ENCODE results near the gene NEK2.

DNA sequence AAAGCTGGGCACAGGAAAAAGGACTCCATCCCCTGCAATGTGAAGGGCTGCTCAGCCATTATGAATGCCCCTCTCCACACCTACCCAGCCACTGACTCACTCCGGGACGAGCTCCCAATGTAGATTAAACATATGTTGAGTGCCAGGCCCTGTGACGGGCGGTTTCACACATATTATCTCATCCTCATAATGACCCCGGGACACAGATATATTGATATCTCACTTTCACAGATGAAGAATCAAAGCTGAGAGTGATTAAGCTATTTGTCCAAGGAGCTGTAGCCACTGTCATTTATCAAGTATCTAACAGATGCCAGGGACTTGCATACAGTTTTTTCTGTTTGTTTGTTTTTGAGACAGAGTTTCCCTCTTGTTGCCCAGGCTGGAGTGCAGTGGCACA lies 61.5 kb downstream of the NEK2 start:
- no peak for TF ChIP-seq CTCF (conservative IDR thresholded peaks at IDR 0.05)
- no peak for TF ChIP-seq ZFX (IDR thresholded peaks at IDR 0.05)
